SJCRH30 (cell line): ENCODE data around the gene PMS2. TPM values are rescaled to one million over a fixed set of nuclear protein-coding genes. Genes with fewer than 3 reads are reported as not detected.
"Not testable (repeated sequence)": the region's sequence is repeated elsewhere in the genome, so short reads cannot be mapped to it uniquely, and the experiment has no call there.

Source experiments
- DNase-seq, 2 experiments: peaks; one replicate each; pipeline ENCODE4 v3.0.0-alpha.2; 2015 to 2020
- H3K27ac ChIP-seq: fragments of 250-450 bp; sonication (Bioruptor Pico); 2 replicates; pipeline ENCODE4 v1.5.1; 2020; ENCODE audit warnings: mild to moderate bottlenecking, moderate library complexity
- H3K27me3 ChIP-seq: fragments of 250-450 bp; sonication (Bioruptor Pico); 2 replicates; pipeline ENCODE4 v1.5.1; 2020; ENCODE audit warnings: mild to moderate bottlenecking, moderate library complexity
- H3K36me3 ChIP-seq: fragments of 250-450 bp; sonication (Bioruptor Pico); 2 replicates; pipeline ENCODE4 v1.5.1; 2020; ENCODE audit warnings: mild to moderate bottlenecking, moderate library complexity
- H3K4me1 ChIP-seq: fragments of 250-450 bp; sonication (Bioruptor Pico); 2 replicates; pipeline ENCODE4 v1.5.1; 2020; ENCODE audit warnings: mild to moderate bottlenecking, moderate library complexity
- H3K4me3 ChIP-seq: fragments of 250-450 bp; sonication (Bioruptor Pico); 2 replicates; pipeline ENCODE4 v1.5.1; 2020; ENCODE audit warnings: mild to moderate bottlenecking, moderate library complexity
- H3K9me3 ChIP-seq: fragments of 250-450 bp; sonication (Bioruptor Pico); replicated peaks from 2 replicates; pipeline ENCODE4 v1.5.1; 2020; ENCODE audit warnings: mild to moderate bottlenecking, moderate library complexity
- total RNA-seq: library from RNA; depleted of rRNA; stranded (reverse); fragments of >200 nt; shearing (Covaris generic); gene quantifications from 2 replicates; pipeline ENCODE4 v1.2.3, GENCODE V29; 2014

PMS2 gene
- total RNA-seq, 1 experiment from 2014 or later = 18.4 TPM

- Histone ChIP-seq H3K36me3 (peaks cover 76% of the 10 kb centered on the region), H3K27ac (no peak overlapping the region)
- DNase-seq = peak; percentile 74 to 79
Observed at GRCh38 chr7:6026011-6026819, 17.4 kb upstream of the PMS2 start.

GRCh38 chr7:6023974-6024435 lies 15.2 kb upstream of the PMS2 start:
- H3K4me3 ChIP-seq = no peak overlapping the region
- peaks cover 89% of the 10 kb centered on the region for H3K36me3 ChIP-seq

More at GRCh38 chr7:6026011-6026819, 17.4 kb upstream of the PMS2 start:
- Histone ChIP-seq H3K27me3 (no peaks in the 10 kb centered on the region), H3K9me3 (no peaks in the 10 kb centered on the region), H3K4me1 (peaks cover 4% of the 10 kb centered on the region; the same call in 1 of the 2 replicates), H3K4me3 (no peak overlapping the region)

GRCh38 chr7:6022707-6023106 lies 13.9 kb upstream of the PMS2 start:
- H3K9me3 ChIP-seq = no peaks in the 10 kb centered on the region
- no peaks in the 10 kb centered on the region for H3K27me3 ChIP-seq
- H3K4me1 ChIP-seq = peaks cover 4% of the 10 kb centered on the region; the same call in 1 of the 2 replicates
- no peak overlapping the region for H3K4me3 ChIP-seq
- no peak overlapping the region for H3K27ac ChIP-seq
- H3K36me3 ChIP-seq = peaks cover 95% of the 10 kb centered on the region
- DNase-seq = no peak

More at GRCh38 chr7:6023974-6024435, 15.2 kb upstream of the PMS2 start:
- Histone ChIP-seq H3K27ac (no peak overlapping the region), H3K9me3 (no peaks in the 10 kb centered on the region), H3K4me1 (peaks cover 4% of the 10 kb centered on the region; the same call in 1 of the 2 replicates), H3K27me3 (no peaks in the 10 kb centered on the region)
- no peak for DNase-seq

- H3K9me3 ChIP-seq = no peaks in the 10 kb centered on the region
- H3K4me3 ChIP-seq = no peak overlapping the region
- H3K36me3 ChIP-seq = peaks cover 96% of the 10 kb centered on the region
- no peak for DNase-seq
- H3K27ac ChIP-seq = no peak overlapping the region
- H3K27me3 ChIP-seq = no peaks in the 10 kb centered on the region
- peaks cover 5% of the 10 kb centered on the region; the same call in 1 of the 2 replicates for H3K4me1 ChIP-seq
Observed at GRCh38 chr7:6020371-6021286, 11.8 kb upstream of the PMS2 start.

GRCh38 chr7:6016653-6016966 lies 7.8 kb upstream of the PMS2 start:
- no peak for DNase-seq
- H3K36me3 ChIP-seq = peaks cover 70% of the 10 kb centered on the region
- no peak overlapping the region for H3K4me3 ChIP-seq
- H3K27me3 ChIP-seq = no peaks in the 10 kb centered on the region
- H3K27ac ChIP-seq = peak overlapping the region; percentile 31; the same call in 1 of the 2 replicates
- H3K9me3 ChIP-seq = no peaks in the 10 kb centered on the region
- peaks cover 5% of the 10 kb centered on the region; the same call in 1 of the 2 replicates for H3K4me1 ChIP-seq

GRCh38 chr7:6015917-6016652 lies 7.2 kb upstream of the PMS2 start:
- Histone ChIP-seq H3K36me3 (peaks cover 64% of the 10 kb centered on the region), H3K4me3 (no peak overlapping the region), H3K27ac (peak overlapping the region; percentile 31; the same call in 1 of the 2 replicates), H3K9me3 (no peaks in the 10 kb centered on the region), H3K4me1 (peaks cover 5% of the 10 kb centered on the region; the same call in 1 of the 2 replicates), H3K27me3 (no peaks in the 10 kb centered on the region)
- peak; percentile 32 to 45 for DNase-seq

- no peaks in the 10 kb centered on the region for H3K9me3 ChIP-seq
- no peak overlapping the region for H3K27ac ChIP-seq
- no peak for DNase-seq
- no peak overlapping the region for H3K4me3 ChIP-seq
- H3K27me3 ChIP-seq = no peaks in the 10 kb centered on the region
- H3K36me3 ChIP-seq = peaks cover 29% of the 10 kb centered on the region
- peaks cover 5% of the 10 kb centered on the region; the same call in 1 of the 2 replicates for H3K4me1 ChIP-seq
Observed at GRCh38 chr7:6012355-6013104, 3.7 kb upstream of the PMS2 start.

- peaks cover 20% of the 10 kb centered on the region for H3K36me3 ChIP-seq
- no peak overlapping the region for H3K4me3 ChIP-seq
- peaks cover 5% of the 10 kb centered on the region; the same call in 1 of the 2 replicates for H3K4me1 ChIP-seq
- H3K27me3 ChIP-seq = no peaks in the 10 kb centered on the region
- no peak for DNase-seq
- H3K27ac ChIP-seq = no peak overlapping the region
- no peaks in the 10 kb centered on the region for H3K9me3 ChIP-seq
Observed at GRCh38 chr7:6011541-6011940, 2.7 kb upstream of the PMS2 start.

- not testable (repeated sequence) for H3K27ac ChIP-seq, H3K27me3 ChIP-seq, H3K9me3 ChIP-seq, DNase-seq, H3K4me1 ChIP-seq, H3K36me3 ChIP-seq
- H3K4me3 ChIP-seq = peak overlapping the region; percentile 75; the same call in 1 of the 2 replicates
Observed at GRCh38 chr7:6010370-6010769, 1.5 kb upstream of the PMS2 start.

GRCh38 chr7:6007835-6008590 lies 836 bp downstream of the PMS2 start:
- not testable (repeated sequence) for H3K36me3 ChIP-seq, H3K4me1 ChIP-seq, DNase-seq, H3K9me3 ChIP-seq, H3K27me3 ChIP-seq
- Histone ChIP-seq H3K27ac (peak overlapping the region; percentile 76), H3K4me3 (peak overlapping the region; percentile 75)

GRCh38 chr7:6007386-6007785 lies 1.5 kb downstream of the PMS2 start:
- H3K27ac ChIP-seq = no peak overlapping the region
- no peak overlapping the region for H3K4me3 ChIP-seq
- H3K4me1 ChIP-seq = no peaks in the 10 kb centered on the region
- peaks cover 5% of the 10 kb centered on the region for H3K36me3 ChIP-seq
- H3K9me3 ChIP-seq = no peaks in the 10 kb centered on the region
- H3K27me3 ChIP-seq = no peaks in the 10 kb centered on the region
- DNase-seq = no peak

- peak; percentile 61 to 80 for DNase-seq
- no peak overlapping the region for H3K27ac ChIP-seq
- H3K9me3 ChIP-seq = no peaks in the 10 kb centered on the region
- H3K4me1 ChIP-seq = peaks cover 16% of the 10 kb centered on the region
- H3K36me3 ChIP-seq = peaks cover 14% of the 10 kb centered on the region
- H3K27me3 ChIP-seq = no peaks in the 10 kb centered on the region
- H3K4me3 ChIP-seq = no peak overlapping the region
Observed at GRCh38 chr7:5997210-5997808, 11.5 kb downstream of the PMS2 start.

- H3K4me3 ChIP-seq, H3K4me1 ChIP-seq, H3K9me3 ChIP-seq, H3K27me3 ChIP-seq, DNase-seq, H3K27ac ChIP-seq: not testable (repeated sequence)
- peaks cover 20% of the 10 kb centered on the region for H3K36me3 ChIP-seq
Observed at GRCh38 chr7:5987061-5987460, 21.8 kb downstream of the PMS2 start.
